Measurements from ENCODE around the gene WNT6.

GRCh38 chr2:218876562-218877219 is 17.1 kb downstream of the WNT6 start:
- no peak for TF ChIP-seq POLR2A (IDR thresholded peaks at IDR 0.05; ENCODE audit: low read depth, low read length)
- TF ChIP-seq POLR2AphosphoS5 (IDR thresholded peaks at IDR 0.05; ENCODE audit: low read depth, low read length) = no peak
